GM21423 (cell line): ENCODE data around the gene MRPS35.

Experiments used
- ATAC-seq: cut with Tn5 transposase; IDR thresholded peaks from one replicate; pipeline ENCODE4 v1.9.1; 2021; ENCODE audit warnings: mild to moderate bottlenecking, moderate library complexity; ENCODE audit not compliant: unreplicated experiment

The MRPS35 gene

DNA sequence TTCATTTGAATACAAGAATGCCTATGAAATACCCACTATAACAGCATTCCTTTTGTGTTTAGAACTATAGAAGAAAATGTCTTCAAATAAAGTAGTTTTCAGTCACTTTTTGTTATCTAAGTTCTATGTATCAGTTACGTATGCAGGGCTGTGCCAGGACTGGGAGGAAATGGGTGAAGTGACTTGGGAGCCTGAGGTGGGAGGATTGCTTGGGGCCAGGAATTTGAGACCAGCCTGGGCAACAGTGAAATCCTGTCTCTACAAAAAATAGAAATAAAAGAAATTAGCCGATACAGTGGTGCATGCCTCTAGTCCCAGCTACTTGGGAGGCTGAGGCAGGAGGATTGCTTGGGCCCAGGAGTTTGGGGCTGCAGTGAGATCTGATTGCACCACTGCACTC lies 92.3 kb downstream of the MRPS35 start:
- ATAC-seq: no peak

DNA sequence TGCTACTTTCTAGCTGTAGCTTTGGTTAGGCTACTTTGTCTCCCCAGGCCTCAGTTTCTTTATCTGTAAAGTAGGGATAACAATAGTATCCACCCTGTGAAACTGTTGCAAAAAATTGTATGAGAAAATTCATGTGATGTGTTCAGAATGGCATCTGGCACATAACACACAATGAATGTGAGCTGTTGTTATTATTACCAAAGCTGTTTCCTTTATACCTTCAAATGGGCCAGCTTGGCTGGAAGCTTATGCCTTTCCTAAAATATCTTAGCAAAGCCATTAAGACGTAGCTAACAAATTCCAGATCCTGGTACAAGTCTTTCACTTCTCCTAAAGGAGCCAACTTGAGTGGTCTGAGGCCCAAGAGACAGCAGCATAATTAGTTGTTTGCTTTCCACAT lies 94.6 kb downstream of the MRPS35 start:
- no peak for ATAC-seq
